ENCODE measurements around the gene FAM216B. TPM values are rescaled to one million over a fixed set of nuclear protein-coding genes. Genes with fewer than 3 reads are reported as not detected.

FAM216B gene
- total RNA-seq, 1 experiment from 2014 or later, result not detected

DNA sequence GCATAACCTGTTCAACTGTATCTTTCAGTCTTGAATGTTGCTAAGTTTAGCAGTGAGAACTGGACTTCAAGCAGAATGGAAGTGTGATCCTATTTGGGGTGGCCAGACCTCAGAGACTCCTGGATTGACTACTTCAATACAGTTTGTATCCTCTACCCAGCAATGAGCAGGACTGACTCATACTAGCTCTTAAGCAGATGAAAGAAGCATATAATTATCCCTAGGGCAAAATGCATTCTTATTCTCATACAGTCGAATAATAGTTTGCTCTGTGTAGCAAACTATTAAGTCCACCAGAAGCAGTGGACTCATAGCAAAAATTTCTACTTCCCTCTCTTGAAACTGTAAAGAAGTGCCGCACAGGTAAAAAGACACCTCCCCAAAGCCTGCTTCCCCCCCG lies 46.4 kb upstream of the FAM216B start:
- no peak overlapping the region for H3K4me3 ChIP-seq (ENCODE audit: low read depth, low read length)
- no peaks in the 10 kb centered on the region for H3K36me3 ChIP-seq (ENCODE audit: control insufficient read depth, insufficient read depth, low read length)
- peaks cover under 1% of the 10 kb centered on the region; the same call in 1 of the 2 replicates for H3K27me3 ChIP-seq (replicated peaks; ENCODE audit: control insufficient read depth, insufficient read depth, low read length)
- intact Hi-C loops (cut with micrococcal nuclease; ENCODE audit: unreplicated experiment), result no loop called here
- Mint-ChIP-seq H3K27me3 (ENCODE audit: insufficient read depth, unreplicated experiment) (peaks cover 10% of the 10 kb centered on the region), H3K36me3 (ENCODE audit: insufficient read depth, unreplicated experiment) (no peaks in the 10 kb centered on the region), H3K4me3 (ENCODE audit: unreplicated experiment) (no peak overlapping the region), H3K9me3 (ENCODE audit: unreplicated experiment) (no peaks in the 10 kb centered on the region), H3K4me1 (ENCODE audit: low read depth, unreplicated experiment) (no peaks in the 10 kb centered on the region), H3K27ac (ENCODE audit: unreplicated experiment) (no peak overlapping the region)
- CTCF ChIA-PET, result no interaction called here
- TF ChIP-seq, protein P1, sequence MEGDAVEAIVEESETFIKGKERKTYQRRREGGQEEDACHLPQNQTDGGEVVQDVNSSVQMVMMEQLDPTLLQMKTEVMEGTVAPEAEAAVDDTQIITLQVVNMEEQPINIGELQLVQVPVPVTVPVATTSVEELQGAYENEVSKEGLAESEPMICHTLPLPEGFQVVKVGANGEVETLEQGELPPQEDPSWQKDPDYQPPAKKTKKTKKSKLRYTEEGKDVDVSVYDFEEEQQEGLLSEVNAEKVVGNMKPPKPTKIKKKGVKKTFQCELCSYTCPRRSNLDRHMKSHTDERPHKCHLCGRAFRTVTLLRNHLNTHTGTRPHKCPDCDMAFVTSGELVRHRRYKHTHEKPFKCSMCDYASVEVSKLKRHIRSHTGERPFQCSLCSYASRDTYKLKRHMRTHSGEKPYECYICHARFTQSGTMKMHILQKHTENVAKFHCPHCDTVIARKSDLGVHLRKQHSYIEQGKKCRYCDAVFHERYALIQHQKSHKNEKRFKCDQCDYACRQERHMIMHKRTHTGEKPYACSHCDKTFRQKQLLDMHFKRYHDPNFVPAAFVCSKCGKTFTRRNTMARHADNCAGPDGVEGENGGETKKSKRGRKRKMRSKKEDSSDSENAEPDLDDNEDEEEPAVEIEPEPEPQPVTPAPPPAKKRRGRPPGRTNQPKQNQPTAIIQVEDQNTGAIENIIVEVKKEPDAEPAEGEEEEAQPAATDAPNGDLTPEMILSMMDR (IDR thresholded peaks at IDR 0.05; ENCODE audit: insufficient read depth in 1 of 2, low read depth in 1 of 2, low read length in 1 of 2, severe bottlenecking in 1 of 2, unreplicated experiment in 1 of 2), result no peak
- no peak for DNase-seq
- no peaks in the 10 kb centered on the region for H3K9me3 ChIP-seq
- H3K4me1 ChIP-seq, result no peaks in the 10 kb centered on the region
- no TSS peak for BruUV-seq (replicated peaks)
- POLR2A ChIA-PET, result no interaction called here

DNA sequence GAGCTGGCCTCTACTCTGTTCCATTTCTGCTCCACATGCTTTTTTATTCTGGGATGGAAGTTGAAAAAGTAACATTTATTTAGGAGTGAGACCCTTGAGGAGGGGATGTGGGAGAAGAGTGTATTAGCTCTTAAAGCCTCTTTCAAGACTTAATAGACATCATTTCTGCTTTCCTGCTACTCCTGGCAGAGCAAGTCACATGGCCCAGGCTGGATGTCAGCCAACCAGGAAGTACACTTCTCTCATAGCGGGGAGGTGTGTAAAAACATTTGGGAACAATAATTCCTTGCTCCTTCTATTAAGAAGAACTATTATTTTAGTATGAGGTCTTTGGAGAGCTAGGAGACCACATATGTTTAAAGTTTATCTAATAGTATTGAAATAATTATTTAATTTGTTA lies 40.6 kb upstream of the FAM216B start:
- H3K4me1 ChIP-seq, result no peaks in the 10 kb centered on the region
- H3K27me3 Mint-ChIP-seq (ENCODE audit: insufficient read depth, unreplicated experiment), result peaks cover 2% of the 10 kb centered on the region
- H3K27ac Mint-ChIP-seq (ENCODE audit: unreplicated experiment), result no peak overlapping the region
- ChIA-PET POLR2A (no interaction called here), CTCF (no interaction called here)
- H3K4me3 ChIP-seq (ENCODE audit: low read depth, low read length), result no peak overlapping the region
- H3K36me3 Mint-ChIP-seq (ENCODE audit: insufficient read depth, unreplicated experiment), result no peaks in the 10 kb centered on the region
- no peaks in the 10 kb centered on the region for H3K4me1 Mint-ChIP-seq (ENCODE audit: low read depth, unreplicated experiment)
- no peaks in the 10 kb centered on the region for H3K9me3 Mint-ChIP-seq (ENCODE audit: unreplicated experiment)
- DNase-seq, result no peak
- no peaks in the 10 kb centered on the region for H3K9me3 ChIP-seq
- intact Hi-C loops (cut with micrococcal nuclease; ENCODE audit: unreplicated experiment), result no loop called here
- TF ChIP-seq, protein P1 (IDR thresholded peaks at IDR 0.05; ENCODE audit: insufficient read depth in 1 of 2, low read depth in 1 of 2, low read length in 1 of 2, severe bottlenecking in 1 of 2, unreplicated experiment in 1 of 2), result no peak
- no peak overlapping the region for H3K4me3 Mint-ChIP-seq (ENCODE audit: unreplicated experiment)
- no peaks in the 10 kb centered on the region; the same call in 1 of the 2 replicates for H3K27me3 ChIP-seq (replicated peaks; ENCODE audit: control insufficient read depth, insufficient read depth, low read length)
- H3K36me3 ChIP-seq (ENCODE audit: control insufficient read depth, insufficient read depth, low read length), result no peaks in the 10 kb centered on the region
- no TSS peak for BruUV-seq (replicated peaks)

DNA sequence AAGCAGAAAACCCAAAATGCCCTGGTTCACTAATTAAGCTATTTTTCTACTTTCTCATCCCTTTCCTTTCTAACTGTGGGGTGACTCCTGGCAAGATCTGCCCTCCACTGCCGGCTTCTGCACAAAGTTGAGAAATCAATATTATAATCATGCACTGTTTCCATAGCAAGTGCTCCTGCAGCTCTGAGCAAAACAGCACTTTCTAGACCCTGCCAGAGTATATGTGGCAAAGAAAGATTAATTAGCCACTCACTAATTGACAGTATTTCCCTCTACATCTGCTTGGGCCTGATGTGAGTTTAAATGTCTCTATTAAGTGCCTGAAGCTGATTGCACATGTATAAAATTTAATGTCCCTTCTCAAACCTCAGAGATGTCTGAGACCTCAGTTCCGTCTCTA lies 39.5 kb upstream of the FAM216B start:
- ChIA-PET CTCF (no interaction called here), POLR2A (no interaction called here)
- H3K27me3 ChIP-seq (replicated peaks; ENCODE audit: control insufficient read depth, insufficient read depth, low read length), result no peaks in the 10 kb centered on the region; the same call in 1 of the 2 replicates
- no peak for DNase-seq
- Mint-ChIP-seq H3K36me3 (ENCODE audit: insufficient read depth, unreplicated experiment) (no peaks in the 10 kb centered on the region), H3K4me1 (ENCODE audit: low read depth, unreplicated experiment) (no peaks in the 10 kb centered on the region), H3K27ac (ENCODE audit: unreplicated experiment) (no peak overlapping the region), H3K4me3 (ENCODE audit: unreplicated experiment) (no peak overlapping the region), H3K27me3 (ENCODE audit: insufficient read depth, unreplicated experiment) (peaks cover 2% of the 10 kb centered on the region), H3K9me3 (ENCODE audit: unreplicated experiment) (no peaks in the 10 kb centered on the region)
- intact Hi-C loops (cut with micrococcal nuclease; ENCODE audit: unreplicated experiment), result no loop called here
- H3K9me3 ChIP-seq, result no peaks in the 10 kb centered on the region
- BruUV-seq (replicated peaks), result no TSS peak
- no peaks in the 10 kb centered on the region for H3K36me3 ChIP-seq (ENCODE audit: control insufficient read depth, insufficient read depth, low read length)
- H3K4me1 ChIP-seq, result no peaks in the 10 kb centered on the region
- no peak overlapping the region for H3K4me3 ChIP-seq (ENCODE audit: low read depth, low read length)
- TF ChIP-seq, protein P1 (IDR thresholded peaks at IDR 0.05; ENCODE audit: insufficient read depth in 1 of 2, low read depth in 1 of 2, low read length in 1 of 2, severe bottlenecking in 1 of 2, unreplicated experiment in 1 of 2), result no peak
